IPS-15b (cell line): ENCODE results near the gene SGCD.

ENCODE experiments used
- H3K27me3 ChIP-seq: one replicate; pipeline ENCODE4 v1.6.1; 2013; ENCODE audit warnings: low read length; ENCODE audit not compliant: control insufficient read depth, insufficient read depth
- H3K36me3 ChIP-seq: one replicate; pipeline ENCODE4 v1.6.1; 2013; ENCODE audit warnings: low read length; ENCODE audit not compliant: control insufficient read depth, insufficient read depth
- H3K4me1 ChIP-seq: one replicate; pipeline ENCODE4 v1.6.1; 2013; ENCODE audit warnings: mild to moderate bottlenecking, low read length; ENCODE audit not compliant: control insufficient read depth, insufficient read depth
- H3K4me3 ChIP-seq: one replicate; pipeline ENCODE4 v1.5.1; 2013; ENCODE audit warnings: low read depth, low read length
- H3K9ac ChIP-seq: one replicate; pipeline ENCODE4 v1.6.1; 2013; ENCODE audit warnings: low read depth, mild to moderate bottlenecking, low read length
- H3K9me3 ChIP-seq: one replicate; pipeline ENCODE4 v1.6.1; 2013; ENCODE audit warnings: mild to moderate bottlenecking, low read length; ENCODE audit not compliant: control insufficient read depth, insufficient read depth

SGCD gene

GRCh38 chr5:156552855-156553358, 225.9 kb downstream of the SGCD start:
- Histone ChIP-seq H3K4me1 (no peaks in the 10 kb centered on the region), H3K9ac (no peak overlapping the region), H3K27me3 (no peaks in the 10 kb centered on the region), H3K36me3 (no peaks in the 10 kb centered on the region), H3K9me3 (no peaks in the 10 kb centered on the region), H3K4me3 (no peak overlapping the region)

- no peaks in the 10 kb centered on the region for H3K4me1 ChIP-seq
- H3K36me3 ChIP-seq = no peaks in the 10 kb centered on the region
- H3K9me3 ChIP-seq = no peaks in the 10 kb centered on the region
- H3K27me3 ChIP-seq = no peaks in the 10 kb centered on the region
- no peak overlapping the region for H3K4me3 ChIP-seq
- H3K9ac ChIP-seq = no peak overlapping the region
Measured at GRCh38 chr5:156556666-156557406, 229.9 kb downstream of the SGCD start.

GRCh38 chr5:156560002-156560401, 233.0 kb downstream of the SGCD start:
- Histone ChIP-seq H3K27me3 (no peaks in the 10 kb centered on the region), H3K4me3 (no peak overlapping the region), H3K36me3 (no peaks in the 10 kb centered on the region), H3K9ac (no peak overlapping the region), H3K4me1 (no peaks in the 10 kb centered on the region), H3K9me3 (no peaks in the 10 kb centered on the region)

- Histone ChIP-seq H3K4me3 (no peak overlapping the region), H3K9me3 (no peaks in the 10 kb centered on the region), H3K27me3 (no peaks in the 10 kb centered on the region), H3K9ac (no peak overlapping the region), H3K4me1 (no peaks in the 10 kb centered on the region), H3K36me3 (no peaks in the 10 kb centered on the region)
Measured at GRCh38 chr5:156561651-156562050, 234.7 kb downstream of the SGCD start.

- Histone ChIP-seq H3K27me3 (no peaks in the 10 kb centered on the region), H3K36me3 (no peaks in the 10 kb centered on the region), H3K4me3 (no peak overlapping the region), H3K9me3 (no peaks in the 10 kb centered on the region), H3K9ac (no peak overlapping the region), H3K4me1 (no peaks in the 10 kb centered on the region)
Measured at GRCh38 chr5:156570615-156571014, 243.7 kb downstream of the SGCD start.

- H3K4me3 ChIP-seq = no peak overlapping the region
- H3K27me3 ChIP-seq = no peaks in the 10 kb centered on the region
- no peak overlapping the region for H3K9ac ChIP-seq
- no peaks in the 10 kb centered on the region for H3K9me3 ChIP-seq
- H3K36me3 ChIP-seq = no peaks in the 10 kb centered on the region
- H3K4me1 ChIP-seq = no peaks in the 10 kb centered on the region
Measured at GRCh38 chr5:156581725-156582124, 254.8 kb downstream of the SGCD start.

- Histone ChIP-seq H3K27me3 (no peaks in the 10 kb centered on the region), H3K9me3 (no peaks in the 10 kb centered on the region), H3K9ac (no peak overlapping the region), H3K36me3 (no peaks in the 10 kb centered on the region), H3K4me3 (no peak overlapping the region), H3K4me1 (no peaks in the 10 kb centered on the region)
Measured at GRCh38 chr5:156582193-156582598, 255.2 kb downstream of the SGCD start.

GRCh38 chr5:156584871-156585270, 257.9 kb downstream of the SGCD start:
- Histone ChIP-seq H3K9me3 (no peaks in the 10 kb centered on the region), H3K4me1 (no peaks in the 10 kb centered on the region), H3K4me3 (no peak overlapping the region), H3K36me3 (no peaks in the 10 kb centered on the region), H3K9ac (no peak overlapping the region), H3K27me3 (no peaks in the 10 kb centered on the region)

GRCh38 chr5:156585999-156586398, 259.0 kb downstream of the SGCD start:
- Histone ChIP-seq H3K9me3 (no peaks in the 10 kb centered on the region), H3K9ac (no peak overlapping the region), H3K36me3 (no peaks in the 10 kb centered on the region), H3K4me3 (no peak overlapping the region), H3K27me3 (no peaks in the 10 kb centered on the region), H3K4me1 (no peaks in the 10 kb centered on the region)

- Histone ChIP-seq H3K9me3 (no peaks in the 10 kb centered on the region), H3K9ac (no peak overlapping the region), H3K36me3 (no peaks in the 10 kb centered on the region), H3K4me1 (no peaks in the 10 kb centered on the region), H3K27me3 (no peaks in the 10 kb centered on the region), H3K4me3 (no peak overlapping the region)
Measured at GRCh38 chr5:156587012-156587411, 260.0 kb downstream of the SGCD start.

GRCh38 chr5:156588306-156588705, 261.3 kb downstream of the SGCD start:
- no peak overlapping the region for H3K9ac ChIP-seq
- no peaks in the 10 kb centered on the region for H3K9me3 ChIP-seq
- no peaks in the 10 kb centered on the region for H3K36me3 ChIP-seq
- H3K4me1 ChIP-seq = no peaks in the 10 kb centered on the region
- H3K27me3 ChIP-seq = no peaks in the 10 kb centered on the region
- no peak overlapping the region for H3K4me3 ChIP-seq

- Histone ChIP-seq H3K27me3 (no peaks in the 10 kb centered on the region), H3K36me3 (no peaks in the 10 kb centered on the region), H3K9me3 (no peaks in the 10 kb centered on the region), H3K4me3 (no peak overlapping the region), H3K9ac (no peak overlapping the region), H3K4me1 (no peaks in the 10 kb centered on the region)
Measured at GRCh38 chr5:156589104-156589945, 262.4 kb downstream of the SGCD start.
